Activated T-helper 17 cell treated with anti-CD3 and anti-CD28 coated beads, Interleukin-2, amount 50 U/mL, for 72 hours (primary cell): ENCODE results near the gene CDH23. TPM values are rescaled to one million over a fixed set of nuclear protein-coding genes. Genes with fewer than 3 reads are reported as not detected.

Experiments used
- ATAC-seq: fragments of 150-1000 bp; cut with Tn5 transposase; replicated peaks from 2 replicates; pipeline ENCODE4 v1.10.0; 2021; ENCODE audit warnings: mild to moderate bottlenecking, moderate library complexity
- H3K27ac Mint-ChIP-seq: one replicate; pipeline ENCODE4 v1.8.0; 2022; ENCODE audit warnings: mixed read lengths
- H3K27me3 Mint-ChIP-seq: one replicate; pipeline ENCODE4 v1.8.0; 2022; ENCODE audit warnings: mixed read lengths
- H3K36me3 Mint-ChIP-seq: one replicate; pipeline ENCODE4 v1.8.0; 2022; ENCODE audit warnings: low read depth, mild to moderate bottlenecking, mixed read lengths
- H3K4me1 Mint-ChIP-seq: one replicate; pipeline ENCODE4 v1.8.0; 2022; ENCODE audit warnings: mixed read lengths
- H3K4me3 Mint-ChIP-seq: one replicate; pipeline ENCODE4 v1.8.0; 2022; ENCODE audit warnings: mild to moderate bottlenecking, mixed read lengths
- H3K9me3 Mint-ChIP-seq: one replicate; pipeline ENCODE4 v1.8.0; 2022; ENCODE audit warnings: mixed read lengths
- total RNA-seq, 2 donors: library from RNA; stranded (reverse); gene quantifications; one replicate each; pipeline ENCODE4 v1.2.3, GENCODE V29; 2022

CDH23 gene
- total RNA-seq, 2 donors from 2014 or later: 0.09 to 16.2 TPM

DNA sequence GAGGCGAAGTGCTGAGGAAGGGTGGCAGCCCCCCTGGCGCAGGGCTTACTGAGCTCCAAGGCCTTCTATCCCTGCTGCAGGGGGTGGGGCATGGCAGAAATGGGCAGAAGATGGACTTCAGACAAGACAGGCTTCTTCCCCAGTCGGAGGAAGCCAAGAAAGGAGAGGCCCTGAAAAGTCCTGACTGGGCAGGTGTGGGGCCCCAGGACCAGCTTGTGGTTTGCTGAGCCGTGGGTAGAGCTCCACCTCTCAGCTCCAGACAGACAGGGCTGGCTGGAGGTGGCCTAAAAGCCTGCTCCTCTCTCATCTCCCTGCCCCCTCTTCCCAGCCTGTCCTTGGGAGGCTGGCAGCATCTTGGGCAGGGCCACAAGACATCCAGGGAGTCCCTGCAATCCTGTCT, 255.2 kb downstream of the CDH23 start:
- H3K36me3 Mint-ChIP-seq: no peaks in the 10 kb centered on the region
- H3K27me3 Mint-ChIP-seq: no peaks in the 10 kb centered on the region
- H3K9me3 Mint-ChIP-seq: no peaks in the 10 kb centered on the region
- H3K4me1 Mint-ChIP-seq: no peaks in the 10 kb centered on the region
- H3K27ac Mint-ChIP-seq: no peak overlapping the region
- no peak overlapping the region for H3K4me3 Mint-ChIP-seq
- ATAC-seq: no peak

- Mint-ChIP-seq H3K36me3 (no peaks in the 10 kb centered on the region), H3K27me3 (no peaks in the 10 kb centered on the region), H3K4me1 (no peaks in the 10 kb centered on the region), H3K4me3 (no peak overlapping the region), H3K27ac (peak overlapping the region; percentile 73), H3K9me3 (no peaks in the 10 kb centered on the region)
- ATAC-seq: no peak
These were observed 256.3 kb downstream of the CDH23 start for GRCh38 chr10:71653044-71653443.

- Mint-ChIP-seq H3K9me3 (no peaks in the 10 kb centered on the region), H3K36me3 (no peaks in the 10 kb centered on the region), H3K4me1 (no peaks in the 10 kb centered on the region), H3K27ac (no peak overlapping the region), H3K4me3 (no peak overlapping the region), H3K27me3 (no peaks in the 10 kb centered on the region)
- ATAC-seq: no peak
These were observed 259.5 kb downstream of the CDH23 start for GRCh38 chr10:71656220-71656619.

DNA sequence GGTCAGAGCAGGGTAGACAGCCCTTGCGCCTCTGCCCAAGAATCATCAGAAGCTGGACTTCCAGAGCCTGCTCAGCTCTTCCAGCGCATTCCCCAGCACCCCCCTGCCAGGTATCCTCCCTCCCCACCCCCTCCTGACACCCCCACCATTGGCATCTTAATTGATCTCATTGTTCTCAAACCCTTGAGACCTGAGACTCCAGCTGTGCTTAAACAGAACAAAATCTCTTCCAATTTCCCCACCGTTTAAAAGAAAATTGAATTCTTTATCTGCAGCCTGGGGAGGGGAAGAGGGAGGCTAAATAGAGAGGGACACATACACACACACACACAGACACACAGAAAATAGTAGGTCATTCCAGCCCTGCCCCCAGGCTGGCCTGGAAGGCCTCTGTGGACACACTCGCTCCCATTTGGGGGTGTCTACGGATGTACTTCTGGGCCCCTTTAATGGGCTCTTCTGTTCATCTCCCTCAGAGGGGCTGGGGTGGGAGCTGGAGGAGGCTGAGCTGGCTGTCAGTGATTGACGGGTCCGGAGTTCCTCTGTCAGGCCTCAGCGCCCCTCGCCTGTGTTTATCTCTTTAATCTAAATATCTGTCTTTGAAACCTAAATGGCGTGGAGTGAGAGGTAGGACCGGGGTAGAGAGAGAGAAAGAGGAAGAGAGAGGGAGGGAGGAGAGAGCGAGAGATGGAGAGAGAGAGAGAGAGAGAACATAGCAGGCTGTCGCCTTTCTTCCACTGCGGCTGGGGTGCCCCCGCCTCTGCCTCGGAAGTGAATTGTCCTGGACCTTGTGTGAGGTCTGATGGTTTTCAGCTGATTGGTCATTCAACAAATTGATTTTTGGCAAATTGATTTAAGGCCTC, 261.1 kb downstream of the CDH23 start:
- H3K9me3 Mint-ChIP-seq: no peaks in the 10 kb centered on the region
- H3K27ac Mint-ChIP-seq: no peak overlapping the region
- no peaks in the 10 kb centered on the region for H3K36me3 Mint-ChIP-seq
- H3K4me1 Mint-ChIP-seq: no peaks in the 10 kb centered on the region
- H3K4me3 Mint-ChIP-seq: no peak overlapping the region
- no peak for ATAC-seq
- H3K27me3 Mint-ChIP-seq: no peaks in the 10 kb centered on the region

GRCh38 chr10:71658467-71658745, 261.7 kb downstream of the CDH23 start:
- no peak overlapping the region for H3K27ac Mint-ChIP-seq
- no peak overlapping the region for H3K4me3 Mint-ChIP-seq
- H3K9me3 Mint-ChIP-seq: no peaks in the 10 kb centered on the region
- H3K27me3 Mint-ChIP-seq: peaks cover 3% of the 10 kb centered on the region
- no peak for ATAC-seq
- H3K4me1 Mint-ChIP-seq: no peaks in the 10 kb centered on the region
- no peaks in the 10 kb centered on the region for H3K36me3 Mint-ChIP-seq

GRCh38 chr10:71659111-71659634, 262.5 kb downstream of the CDH23 start:
- Mint-ChIP-seq H3K9me3 (no peaks in the 10 kb centered on the region), H3K27ac (no peak overlapping the region), H3K27me3 (peaks cover 6% of the 10 kb centered on the region), H3K4me1 (no peaks in the 10 kb centered on the region), H3K4me3 (no peak overlapping the region), H3K36me3 (no peaks in the 10 kb centered on the region)
- no peak for ATAC-seq

DNA sequence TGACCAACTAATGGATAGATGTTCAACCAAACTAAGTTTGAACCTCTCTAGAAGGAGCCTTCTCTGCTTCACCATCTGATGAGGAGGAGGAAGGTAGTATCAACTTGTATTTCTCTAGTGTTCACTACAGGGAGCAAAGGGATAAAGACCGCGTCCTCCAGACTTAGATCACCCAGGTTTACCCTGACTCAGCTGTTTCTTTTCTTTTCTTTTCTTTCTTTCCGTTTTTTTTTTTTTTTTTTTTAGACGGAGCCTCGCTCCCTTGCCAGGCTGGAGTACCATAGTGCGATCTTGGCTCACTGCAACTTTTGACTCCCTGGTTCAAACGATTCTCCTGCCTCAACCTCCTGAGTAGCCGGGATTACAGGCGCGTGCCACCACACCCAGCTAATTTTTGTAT, 263.0 kb downstream of the CDH23 start:
- Mint-ChIP-seq H3K27me3 (peaks cover 6% of the 10 kb centered on the region), H3K4me3 (no peak overlapping the region), H3K27ac (no peak overlapping the region), H3K36me3 (no peaks in the 10 kb centered on the region), H3K9me3 (no peaks in the 10 kb centered on the region), H3K4me1 (no peaks in the 10 kb centered on the region)
- no peak for ATAC-seq

DNA sequence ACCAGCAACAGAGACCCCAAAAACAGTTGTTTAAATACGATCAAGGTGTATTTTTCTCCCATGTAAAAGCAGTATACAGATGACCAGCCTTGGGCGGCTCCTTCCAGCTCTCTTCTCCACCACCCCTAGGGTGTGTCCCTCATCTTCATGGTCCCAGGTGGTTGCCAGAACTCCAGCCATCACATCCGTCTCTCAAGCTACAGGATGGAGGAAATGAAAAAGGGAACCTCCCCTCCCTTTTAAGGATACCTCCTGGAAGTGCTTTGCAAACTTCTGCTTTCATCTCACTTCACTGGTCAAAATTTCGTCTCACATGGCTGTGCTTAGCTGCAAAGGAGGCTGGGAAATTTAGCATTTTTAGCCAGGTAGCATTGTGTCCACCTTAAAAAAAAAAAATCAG, 263.6 kb downstream of the CDH23 start:
- no peak for ATAC-seq
- H3K27me3 Mint-ChIP-seq: peaks cover 6% of the 10 kb centered on the region
- no peaks in the 10 kb centered on the region for H3K9me3 Mint-ChIP-seq
- H3K4me3 Mint-ChIP-seq: no peak overlapping the region
- no peaks in the 10 kb centered on the region for H3K4me1 Mint-ChIP-seq
- H3K27ac Mint-ChIP-seq: no peak overlapping the region
- H3K36me3 Mint-ChIP-seq: no peaks in the 10 kb centered on the region

GRCh38 chr10:71661060-71661622, 264.4 kb downstream of the CDH23 start:
- Mint-ChIP-seq H3K4me3 (no peak overlapping the region), H3K36me3 (no peaks in the 10 kb centered on the region), H3K27ac (no peak overlapping the region), H3K27me3 (peaks cover 6% of the 10 kb centered on the region), H3K4me1 (no peaks in the 10 kb centered on the region), H3K9me3 (no peaks in the 10 kb centered on the region)
- no peak for ATAC-seq

GRCh38 chr10:71661779-71662336, 265.1 kb downstream of the CDH23 start:
- Mint-ChIP-seq H3K4me3 (no peak overlapping the region), H3K4me1 (no peaks in the 10 kb centered on the region), H3K27me3 (peaks cover 6% of the 10 kb centered on the region), H3K9me3 (no peaks in the 10 kb centered on the region), H3K36me3 (no peaks in the 10 kb centered on the region), H3K27ac (no peak overlapping the region)
- ATAC-seq: no peak

DNA sequence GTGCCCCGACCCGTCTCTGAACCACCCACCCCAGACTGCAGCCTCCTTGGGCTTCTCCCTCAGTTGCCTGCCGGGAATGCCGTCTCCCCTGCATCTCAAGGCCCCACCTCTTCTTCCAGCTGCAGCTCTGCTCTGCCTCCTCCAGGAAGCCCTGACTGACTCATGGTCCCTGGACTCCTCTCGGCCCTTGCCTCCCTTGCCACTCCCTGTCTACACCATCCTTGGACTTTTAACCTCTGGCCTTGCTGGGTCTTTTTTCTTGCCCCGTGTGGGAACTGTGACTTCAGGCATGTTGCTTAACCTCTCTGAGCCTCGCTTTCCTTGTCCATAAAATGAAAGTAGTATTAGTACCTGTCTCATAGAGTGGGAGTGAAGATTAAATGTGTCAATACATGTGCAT, 266.6 kb downstream of the CDH23 start:
- Mint-ChIP-seq H3K27ac (no peak overlapping the region), H3K9me3 (no peaks in the 10 kb centered on the region), H3K4me3 (no peak overlapping the region), H3K4me1 (peaks cover 7% of the 10 kb centered on the region), H3K36me3 (no peaks in the 10 kb centered on the region), H3K27me3 (peaks cover 6% of the 10 kb centered on the region)
- ATAC-seq: no peak

DNA sequence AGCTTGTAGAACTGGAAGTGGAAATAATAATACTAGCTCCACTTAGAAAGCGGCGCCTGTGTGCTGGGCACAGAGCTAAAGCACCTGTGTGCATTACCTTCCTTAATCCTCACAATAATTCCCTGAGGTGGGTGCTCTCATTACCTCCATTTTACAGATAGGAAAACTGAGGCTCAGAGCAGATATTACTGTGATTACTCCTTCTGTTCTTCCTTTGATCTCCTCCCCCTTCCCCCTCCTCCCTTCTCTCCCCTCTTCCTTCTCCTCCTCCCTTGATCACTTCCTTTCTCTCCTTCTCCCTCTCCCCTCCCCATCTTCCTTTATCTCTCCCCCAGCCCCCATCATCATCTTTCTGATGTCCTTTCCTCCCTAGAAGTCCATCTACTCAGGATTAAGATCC, 267.9 kb downstream of the CDH23 start:
- Mint-ChIP-seq H3K4me3 (no peak overlapping the region), H3K36me3 (no peaks in the 10 kb centered on the region), H3K4me1 (peaks cover 7% of the 10 kb centered on the region), H3K27me3 (peaks cover 6% of the 10 kb centered on the region), H3K27ac (no peak overlapping the region), H3K9me3 (no peaks in the 10 kb centered on the region)
- no peak for ATAC-seq

DNA sequence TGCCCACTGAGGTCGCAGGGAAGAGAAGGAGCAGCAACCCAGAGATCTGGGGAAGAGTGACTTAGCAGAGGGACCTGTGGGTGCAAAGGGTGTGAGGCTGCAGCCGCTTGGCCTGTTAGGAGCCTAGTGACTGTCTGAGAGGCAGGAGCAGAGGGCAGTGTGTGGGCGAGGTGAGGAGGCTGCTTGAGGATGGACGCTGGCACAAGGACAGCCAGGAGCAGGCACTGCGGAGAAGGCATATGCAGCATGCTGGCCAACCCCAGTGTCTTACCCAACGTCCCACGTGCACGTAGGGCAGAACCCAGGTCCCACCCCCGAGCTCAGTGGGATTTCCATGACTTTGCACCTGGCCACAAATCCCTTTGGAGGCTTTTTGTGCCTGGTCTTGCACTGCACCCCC, 268.7 kb downstream of the CDH23 start:
- Mint-ChIP-seq H3K36me3 (no peaks in the 10 kb centered on the region), H3K27me3 (peaks cover 6% of the 10 kb centered on the region), H3K9me3 (no peaks in the 10 kb centered on the region), H3K27ac (no peak overlapping the region), H3K4me1 (peaks cover 7% of the 10 kb centered on the region), H3K4me3 (no peak overlapping the region)
- no peak for ATAC-seq

GRCh38 chr10:71666639-71667386, 270.1 kb downstream of the CDH23 start:
- no peak for ATAC-seq
- Mint-ChIP-seq H3K27ac (no peak overlapping the region), H3K4me3 (no peak overlapping the region), H3K36me3 (no peaks in the 10 kb centered on the region), H3K4me1 (peaks cover 7% of the 10 kb centered on the region), H3K9me3 (no peaks in the 10 kb centered on the region), H3K27me3 (peaks cover 6% of the 10 kb centered on the region)

- H3K27ac Mint-ChIP-seq: no peak overlapping the region
- ATAC-seq: no peak
These were observed 270.6 kb downstream of the CDH23 start for GRCh38 chr10:71667387-71667752.

More at GRCh38 chr10:71667387-71667752, 270.6 kb downstream of the CDH23 start:
- no peak overlapping the region for H3K4me3 Mint-ChIP-seq
- H3K4me1 Mint-ChIP-seq: peaks cover 7% of the 10 kb centered on the region
- H3K27me3 Mint-ChIP-seq: peaks cover 6% of the 10 kb centered on the region
- no peaks in the 10 kb centered on the region for H3K9me3 Mint-ChIP-seq
- no peaks in the 10 kb centered on the region for H3K36me3 Mint-ChIP-seq
